HG02884 (cell line): ENCODE data around the gene EIF3I.

Source experiments
- ATAC-seq: cut with Tn5 transposase; IDR thresholded peaks from one replicate; pipeline ENCODE4 v1.9.1; 2021; ENCODE audit warnings: mild to moderate bottlenecking, moderate library complexity; ENCODE audit not compliant: unreplicated experiment

The EIF3I gene

DNA sequence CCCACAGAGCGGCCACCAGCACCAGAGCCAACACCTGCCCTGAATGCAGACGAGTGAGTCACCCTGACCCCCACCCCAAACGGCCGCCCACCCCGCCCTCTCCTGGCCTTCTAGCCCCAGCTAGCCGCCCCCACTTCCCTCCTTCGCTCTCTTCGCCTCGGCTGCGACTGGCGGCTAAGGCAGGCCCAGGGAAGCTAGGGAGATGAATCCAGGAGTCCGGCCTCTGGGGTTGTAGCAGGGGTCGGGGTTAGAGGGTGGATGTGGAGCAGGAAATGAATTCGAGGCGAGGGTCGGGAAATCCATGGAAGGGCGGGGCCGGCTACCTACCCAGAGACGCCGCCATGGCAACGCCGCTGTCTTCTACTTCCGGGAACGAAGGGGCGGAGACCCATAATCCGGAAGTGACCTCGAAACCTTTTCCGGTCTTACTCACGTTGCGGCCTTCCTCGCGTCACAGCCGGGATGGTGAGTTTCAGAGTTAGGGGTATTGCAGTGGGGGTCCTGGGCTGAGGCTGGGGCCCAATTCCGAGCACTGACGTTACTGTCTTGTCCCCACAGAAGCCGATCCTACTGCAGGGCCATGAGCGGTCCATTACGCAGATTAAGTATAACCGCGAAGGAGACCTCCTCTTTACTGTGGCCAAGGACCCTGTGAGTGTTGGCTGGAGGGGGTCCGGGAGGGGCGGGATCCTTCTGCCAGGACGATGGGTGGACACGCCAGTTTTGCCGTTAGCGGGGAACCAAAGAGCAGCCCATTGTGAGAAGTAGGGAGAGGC lies at the start of gene EIF3I, which contains the start of gene TMEM234:
EIF3I (plus strand) TSS at position 428 of the 776 bp plus-strand sequence; CDS start at position 463, 35 bp downstream.
TMEM234 (minus strand) TSS at position 374 of the 776 bp plus-strand sequence; CDS start at position 343, 31 bp downstream.
- ATAC-seq = peak; percentile 92

DNA sequence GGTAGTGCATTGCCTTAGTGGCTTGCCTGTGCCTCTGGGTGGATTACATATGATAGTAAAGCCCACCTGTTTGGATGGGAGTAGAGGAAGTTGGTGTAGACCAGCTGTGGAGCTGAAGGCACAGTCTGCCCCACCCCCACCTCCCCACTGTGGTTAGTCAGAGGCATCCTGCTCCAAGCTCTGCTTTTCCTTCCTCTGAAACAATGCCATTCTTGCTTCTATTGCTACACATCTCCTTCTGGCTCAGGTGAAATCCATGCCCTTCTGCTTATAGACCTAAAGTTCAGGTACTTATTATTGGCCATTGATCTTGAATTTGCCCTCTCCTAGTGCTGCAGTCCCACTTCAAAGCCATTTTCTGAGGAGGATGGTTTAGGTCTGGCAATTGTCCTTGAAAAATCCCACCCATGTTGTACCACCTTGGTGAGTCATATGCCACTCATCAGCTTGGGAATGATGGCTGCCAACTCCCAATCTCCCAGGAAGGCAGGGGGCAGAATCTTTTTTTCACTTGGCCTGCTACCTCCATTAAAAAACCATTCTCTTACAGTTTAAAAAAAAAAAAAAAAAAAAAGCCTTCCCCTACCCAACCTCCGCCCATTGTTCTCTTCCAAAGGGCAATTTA lies 49.5 kb upstream of the EIF3I start:
- ATAC-seq = no peak

DNA sequence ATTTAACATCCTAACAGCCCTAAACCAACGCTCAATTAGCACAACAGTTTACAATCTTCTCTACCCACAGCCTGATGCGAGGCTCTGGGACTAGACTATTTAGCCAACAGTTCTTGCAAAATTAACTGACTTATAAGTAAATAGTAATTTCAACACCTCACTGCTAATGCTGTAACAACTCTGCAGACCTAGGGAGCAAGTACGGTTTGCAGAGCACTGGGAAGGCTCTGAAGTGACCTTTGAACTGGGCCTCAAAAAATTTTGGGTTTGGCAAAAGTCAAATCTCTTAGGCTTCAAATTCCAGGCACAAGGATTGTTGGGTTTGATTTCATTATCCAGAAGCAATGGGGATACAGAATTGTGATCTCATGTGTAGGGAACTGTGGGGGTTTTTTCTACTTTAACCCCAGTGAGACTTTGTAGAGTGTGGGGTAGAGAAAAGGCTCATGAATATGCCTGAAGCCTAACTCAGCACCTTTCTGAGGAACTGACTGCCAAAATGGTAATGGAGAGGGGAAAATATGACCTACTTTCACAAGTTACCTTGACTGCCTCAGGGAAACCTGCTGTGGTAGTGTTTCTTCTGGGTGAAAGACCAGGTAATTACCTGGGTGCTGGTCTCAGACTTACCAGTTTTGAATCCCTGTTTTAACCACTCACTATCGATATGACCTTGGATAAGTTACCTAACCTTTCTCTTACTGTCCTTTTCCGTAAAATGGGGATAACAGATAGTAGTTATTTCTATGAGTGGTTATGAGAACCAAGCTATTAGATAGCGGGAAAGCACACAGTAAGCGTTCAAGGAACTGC lies 43.6 kb upstream of the EIF3I start:
- no peak for ATAC-seq

DNA sequence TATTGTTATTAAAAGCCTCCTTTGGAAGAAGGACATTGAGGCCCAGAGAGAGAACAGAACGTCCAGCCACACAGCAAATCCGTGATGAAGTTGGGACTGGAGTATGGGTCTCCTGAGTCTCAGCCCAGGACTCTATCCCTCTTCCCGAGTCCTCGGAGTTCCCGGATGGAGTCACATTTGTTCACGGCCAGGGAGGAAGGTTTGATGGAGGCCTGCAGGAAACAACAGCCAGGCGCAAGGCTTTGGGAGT lies 43.1 kb upstream of the EIF3I start:
- ATAC-seq = no peak

DNA sequence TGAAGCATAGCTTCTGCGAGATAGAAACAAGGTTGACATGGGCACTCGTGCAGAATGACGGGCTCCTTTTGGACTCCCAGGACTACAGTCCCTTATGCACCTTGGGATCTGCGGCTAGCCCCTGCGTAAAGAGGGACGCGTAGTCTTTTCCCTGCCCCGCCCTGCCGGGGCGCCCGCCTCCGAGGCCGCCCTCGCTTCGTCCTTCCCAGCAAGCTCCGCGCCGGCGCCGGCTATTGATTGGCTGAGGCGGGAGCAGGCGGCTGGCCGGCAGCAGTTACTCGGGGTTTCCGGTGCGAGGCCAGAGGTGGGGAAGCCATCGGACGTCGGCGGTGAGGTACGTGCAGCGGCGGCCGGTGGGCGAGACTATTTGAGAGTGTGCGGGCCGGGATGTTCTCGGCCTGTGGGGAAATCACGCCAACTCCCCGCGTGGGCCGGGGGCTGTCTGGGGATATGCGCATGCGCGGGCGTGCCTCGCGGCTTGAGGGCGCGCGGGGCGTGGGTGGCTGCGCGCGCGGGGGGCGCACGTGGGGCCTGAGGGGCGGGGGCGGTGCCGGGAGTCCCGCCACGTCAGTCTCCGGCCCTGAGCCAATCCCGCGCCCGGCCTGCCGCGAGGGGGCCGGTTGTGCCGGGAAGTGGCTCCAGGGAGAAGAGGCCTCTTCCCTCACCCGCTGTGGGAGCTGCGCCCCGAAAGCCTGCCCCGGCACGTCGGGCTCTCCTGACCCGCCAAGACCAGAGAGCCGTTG lies 42.6 kb upstream of the EIF3I start, which contains the start of gene TXLNA:
TXLNA (plus strand) TSS at position 233 of the 743 bp plus-strand sequence. CDS start 671 bp downstream, outside the sequence.
- peak; percentile 88 for ATAC-seq

DNA sequence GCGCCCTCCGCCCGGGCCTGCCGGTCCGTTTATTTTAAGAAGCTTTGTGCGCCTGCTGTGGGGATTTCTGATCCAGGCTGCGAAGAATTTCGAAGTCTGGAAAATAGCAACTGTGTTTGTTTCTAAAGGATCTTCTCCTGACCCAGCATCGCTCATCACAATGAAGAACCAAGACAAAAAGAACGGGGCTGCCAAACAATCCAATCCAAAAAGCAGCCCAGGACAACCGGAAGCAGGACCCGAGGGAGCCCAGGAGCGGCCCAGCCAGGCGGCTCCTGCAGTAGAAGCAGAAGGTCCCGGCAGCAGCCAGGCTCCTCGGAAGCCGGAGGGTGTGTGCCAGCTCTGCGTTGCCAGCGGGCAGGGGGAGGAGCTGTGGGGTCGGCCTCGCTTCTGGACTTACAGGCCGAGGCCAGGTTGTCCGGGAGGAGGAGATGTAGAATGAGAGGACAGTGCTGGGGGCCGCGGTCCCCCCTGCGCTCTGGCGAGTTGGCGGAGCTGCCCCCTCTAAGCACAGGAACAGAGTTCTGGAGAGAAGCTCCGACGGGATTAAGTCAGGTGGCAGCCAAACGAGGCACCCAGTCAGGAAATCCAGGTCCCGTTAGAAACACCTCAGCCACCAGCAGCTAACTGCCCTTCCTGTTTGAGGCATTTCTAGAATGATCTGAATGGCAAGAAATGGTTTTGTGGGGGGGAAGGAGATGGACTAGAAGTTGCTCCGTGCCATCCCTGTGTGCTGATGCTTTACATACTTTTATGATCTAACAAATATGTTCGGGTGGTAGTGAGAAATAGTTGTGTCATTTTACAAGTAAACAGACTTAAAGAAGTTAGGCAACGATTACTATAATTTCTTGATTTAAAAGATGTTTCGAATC lies 41.8 kb upstream of the EIF3I start:
- ATAC-seq = no peak

DNA sequence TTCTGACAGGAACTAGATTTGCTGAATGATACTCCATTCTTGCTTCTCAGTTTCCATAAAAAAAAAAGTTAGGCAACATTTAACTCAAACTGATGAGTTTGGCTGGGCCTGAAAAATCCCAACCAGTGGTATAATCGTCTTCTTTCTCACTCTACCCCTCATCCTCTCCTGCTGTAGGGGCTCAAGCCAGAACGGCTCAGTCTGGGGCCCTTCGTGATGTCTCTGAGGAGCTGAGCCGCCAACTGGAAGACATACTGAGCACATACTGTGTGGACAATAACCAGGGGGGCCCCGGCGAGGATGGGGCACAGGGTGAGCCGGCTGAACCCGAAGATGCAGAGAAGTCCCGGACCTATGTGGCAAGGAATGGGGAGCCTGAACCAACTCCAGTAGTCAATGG lies 41.1 kb upstream of the EIF3I start:
- ATAC-seq = no peak

DNA sequence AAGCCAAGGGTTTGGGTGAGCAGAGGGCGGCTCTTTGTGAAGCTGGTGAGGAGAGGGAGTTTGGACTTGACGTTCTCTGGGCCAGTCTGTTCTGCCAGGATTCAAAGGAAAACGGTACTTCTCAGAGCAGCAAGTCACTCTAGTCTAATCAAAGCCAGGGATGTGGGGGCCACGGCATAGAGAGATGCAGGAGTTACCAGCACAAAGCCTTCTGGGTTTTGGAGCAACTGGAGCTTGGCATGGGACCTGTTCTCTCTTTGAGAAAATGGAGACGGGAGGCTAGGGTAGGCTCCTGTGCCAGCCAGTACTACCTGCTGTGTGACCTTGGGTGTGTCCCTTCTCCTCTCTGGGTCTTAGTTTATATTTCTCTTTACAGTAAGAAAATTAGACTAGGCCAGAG lies 40.6 kb upstream of the EIF3I start:
- ATAC-seq = no peak

DNA sequence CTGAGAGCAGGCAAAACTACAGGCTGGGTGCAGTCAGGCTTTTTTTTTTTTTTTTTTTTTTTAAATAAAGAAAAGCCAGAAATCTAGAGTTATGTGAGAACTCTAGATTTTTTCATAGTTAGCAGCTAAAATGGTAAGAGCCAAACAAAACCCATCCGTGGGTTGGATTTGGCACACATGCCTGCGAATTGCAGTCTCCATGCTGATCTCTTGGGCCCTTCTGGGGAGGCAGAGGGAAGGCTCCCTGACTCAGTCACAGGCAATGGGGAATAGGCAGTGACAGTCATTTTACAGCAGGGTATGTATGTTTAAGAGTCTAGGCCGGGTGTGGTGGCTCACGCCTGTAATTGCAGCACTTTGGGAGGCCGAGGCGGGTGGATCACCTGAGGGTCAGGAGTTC lies 40.1 kb upstream of the EIF3I start:
- ATAC-seq = no peak

DNA sequence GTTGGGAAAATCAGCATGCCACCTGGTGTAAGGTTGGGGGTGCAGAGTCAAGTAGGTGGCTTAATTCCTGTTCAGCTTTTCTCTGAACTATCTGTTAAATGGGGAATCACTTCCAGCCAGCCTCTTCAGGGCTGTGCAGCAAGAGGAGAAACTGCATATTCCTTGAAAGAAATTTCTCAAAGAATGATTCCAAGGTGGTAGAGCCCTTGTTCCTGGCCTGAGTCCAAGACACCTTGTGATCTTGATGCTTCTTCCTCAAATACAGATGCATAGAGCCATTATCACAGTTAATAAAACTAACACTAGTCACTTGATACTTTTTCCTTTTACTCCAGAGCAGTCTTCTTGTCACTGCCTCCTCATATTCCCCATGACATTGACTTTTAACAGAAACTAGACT lies 37.6 kb upstream of the EIF3I start:
- ATAC-seq = no peak

DNA sequence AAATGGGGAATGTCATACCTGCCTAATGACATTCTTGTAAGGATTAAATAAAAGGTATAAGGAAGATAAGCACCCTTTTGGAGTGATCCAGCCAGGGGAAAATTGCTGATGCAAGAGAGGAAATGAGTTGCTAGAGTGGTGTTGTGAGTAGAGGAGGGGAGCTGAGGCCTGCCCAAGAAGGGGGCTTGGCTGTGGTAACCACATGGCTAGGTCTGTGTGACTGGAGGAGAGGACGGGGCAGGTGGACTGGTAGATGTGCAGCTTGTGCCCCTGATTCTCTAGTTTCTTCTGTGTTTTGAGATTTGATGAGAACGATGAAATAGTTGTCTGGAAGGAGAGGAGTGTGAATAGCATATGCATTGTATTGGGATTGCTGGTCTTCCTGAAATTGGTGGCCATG lies 36.1 kb upstream of the EIF3I start:
- no peak for ATAC-seq

DNA sequence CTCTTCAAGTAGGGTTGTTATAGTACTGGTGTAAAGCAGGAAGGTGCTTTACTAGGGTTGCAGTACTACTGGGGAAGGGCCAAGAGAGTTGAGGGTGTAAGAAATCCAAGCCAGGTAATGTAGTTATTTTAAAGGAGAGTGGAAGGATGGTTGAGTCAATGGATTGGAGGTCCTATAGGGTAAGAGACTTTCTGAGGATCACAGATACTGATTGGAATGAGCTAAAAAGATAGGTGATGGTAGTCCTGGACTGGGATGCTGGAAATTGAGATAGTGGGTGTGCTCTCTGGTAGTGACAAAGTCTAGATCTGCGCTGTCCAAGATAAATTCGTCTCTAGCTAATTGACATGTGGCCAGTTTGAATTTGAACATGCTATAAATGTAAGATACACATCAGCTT lies 35.7 kb upstream of the EIF3I start:
- ATAC-seq = no peak

DNA sequence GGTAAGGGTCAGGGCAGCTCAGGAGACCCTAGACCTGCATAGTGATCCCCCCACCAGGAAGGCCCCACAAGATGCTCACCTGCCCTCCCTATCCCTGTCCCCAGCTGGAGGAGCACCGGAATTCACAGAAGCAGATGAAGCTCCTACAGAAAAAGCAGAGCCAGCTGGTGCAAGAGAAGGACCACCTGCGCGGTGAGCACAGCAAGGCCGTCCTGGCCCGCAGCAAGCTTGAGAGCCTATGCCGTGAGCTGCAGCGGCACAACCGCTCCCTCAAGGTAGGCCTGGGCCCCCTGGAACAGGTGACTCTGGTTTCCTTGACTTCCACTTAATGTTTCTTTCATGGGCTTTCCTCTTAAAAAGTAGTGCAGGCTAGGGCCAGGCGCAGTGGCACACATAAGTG lies 34.4 kb upstream of the EIF3I start:
- no peak for ATAC-seq

DNA sequence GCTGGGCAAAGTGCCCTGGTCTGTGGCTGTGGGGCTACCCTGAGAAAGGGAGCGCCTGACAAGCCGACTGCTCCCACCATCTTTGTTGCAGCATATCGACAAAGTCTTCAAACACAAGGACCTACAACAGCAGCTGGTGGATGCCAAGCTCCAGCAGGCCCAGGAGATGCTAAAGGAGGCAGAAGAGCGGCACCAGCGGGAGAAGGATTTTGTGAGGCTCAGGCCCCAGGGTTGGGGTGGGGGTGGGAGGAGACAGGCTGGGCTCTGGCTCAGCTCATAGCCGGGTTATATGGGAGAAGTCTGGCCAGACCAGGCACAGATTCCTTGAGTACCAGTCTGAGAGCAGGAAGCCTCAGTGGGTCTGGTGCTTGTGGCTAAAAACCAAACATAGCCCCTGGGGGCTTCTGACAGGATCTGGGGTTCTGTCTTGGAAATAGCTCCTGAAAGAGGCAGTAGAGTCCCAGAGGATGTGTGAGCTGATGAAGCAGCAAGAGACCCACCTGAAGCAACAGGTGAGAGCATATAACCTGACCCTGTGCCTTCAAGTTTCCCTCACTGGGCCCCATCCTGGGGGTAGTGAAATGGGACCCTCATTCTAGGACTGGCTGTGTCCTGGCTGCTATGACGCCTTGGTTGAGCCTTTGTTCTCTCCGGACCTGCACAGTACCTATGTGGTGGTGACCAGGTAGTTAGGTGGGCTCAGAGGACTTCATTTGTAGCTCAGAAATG lies 29.8 kb upstream of the EIF3I start:
- no peak for ATAC-seq

DNA sequence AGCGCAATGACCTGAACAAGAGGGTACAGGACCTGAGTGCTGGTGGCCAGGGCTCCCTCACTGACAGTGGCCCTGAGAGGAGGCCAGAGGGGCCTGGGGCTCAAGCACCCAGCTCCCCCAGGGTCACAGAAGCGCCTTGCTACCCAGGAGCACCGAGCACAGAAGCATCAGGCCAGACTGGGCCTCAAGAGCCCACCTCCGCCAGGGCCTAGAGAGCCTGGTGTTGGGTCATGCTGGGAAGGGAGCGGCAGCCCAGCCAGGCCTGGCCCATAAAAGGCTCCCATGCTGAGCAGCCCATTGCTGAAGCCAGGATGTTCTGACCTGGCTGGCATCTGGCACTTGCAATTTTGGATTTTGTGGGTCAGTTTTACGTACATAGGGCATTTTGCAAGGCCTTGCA lies 27.2 kb upstream of the EIF3I start:
- no peak for ATAC-seq

DNA sequence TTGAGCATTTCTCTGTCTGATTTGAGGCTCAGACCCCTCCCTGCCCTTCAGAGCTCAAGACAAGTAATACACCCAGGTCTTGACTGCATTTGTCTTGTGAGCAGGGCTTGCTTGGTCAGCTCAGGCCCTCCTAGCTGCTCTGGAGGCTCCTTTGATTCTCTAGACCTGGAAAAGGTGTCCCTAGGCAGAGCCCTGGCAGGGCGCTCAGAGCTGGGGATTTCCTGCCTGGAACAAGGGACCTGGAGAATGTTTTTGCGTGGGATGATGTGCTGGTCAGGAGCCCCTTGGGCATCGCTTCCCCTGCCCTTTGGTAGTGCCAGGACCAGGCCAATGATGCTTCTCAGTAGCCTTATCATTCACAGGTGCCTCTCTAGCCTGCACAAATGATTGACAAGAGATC lies 26.7 kb upstream of the EIF3I start:
- ATAC-seq = no peak

DNA sequence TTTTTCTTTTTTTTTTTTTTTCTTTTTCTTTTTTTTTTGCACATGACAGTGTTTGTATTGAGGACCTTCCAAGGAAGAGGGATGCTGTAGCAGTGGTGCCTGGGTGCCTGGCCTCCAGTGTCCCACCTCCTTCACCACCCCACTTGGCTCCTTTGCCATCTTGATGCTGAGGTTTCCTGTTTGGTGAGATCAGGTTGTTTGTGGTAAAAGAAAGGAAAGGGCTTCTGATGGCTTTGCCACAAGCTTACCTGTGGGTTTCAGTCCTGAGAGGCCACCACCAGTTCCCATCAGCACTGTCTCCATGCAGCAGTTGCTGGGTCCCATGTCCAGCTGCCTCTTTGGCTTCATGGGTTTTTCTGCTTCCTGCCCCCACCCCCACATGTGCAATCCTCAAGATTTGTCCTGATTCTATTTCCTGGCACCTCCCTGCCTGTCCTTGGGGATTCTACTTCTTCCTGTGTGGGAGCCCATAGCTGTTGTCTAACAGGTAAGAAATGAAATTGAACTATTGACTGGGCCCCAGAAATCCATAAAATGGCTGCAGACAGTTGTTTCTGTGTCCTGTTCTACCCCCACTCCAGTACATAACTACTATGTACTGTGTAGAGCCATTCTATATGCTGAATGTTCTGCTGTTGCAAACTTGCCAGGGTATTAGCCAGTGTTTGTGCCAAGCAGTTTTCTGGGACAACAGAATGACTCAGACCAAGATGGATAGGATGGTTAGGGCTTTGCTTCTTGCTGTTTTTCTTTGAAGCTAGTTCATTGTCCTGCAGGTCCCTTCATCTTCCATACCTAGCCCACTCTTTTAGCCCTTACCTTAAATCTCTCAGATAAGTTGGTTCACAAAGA lies 26.0 kb upstream of the EIF3I start:
- ATAC-seq = no peak

DNA sequence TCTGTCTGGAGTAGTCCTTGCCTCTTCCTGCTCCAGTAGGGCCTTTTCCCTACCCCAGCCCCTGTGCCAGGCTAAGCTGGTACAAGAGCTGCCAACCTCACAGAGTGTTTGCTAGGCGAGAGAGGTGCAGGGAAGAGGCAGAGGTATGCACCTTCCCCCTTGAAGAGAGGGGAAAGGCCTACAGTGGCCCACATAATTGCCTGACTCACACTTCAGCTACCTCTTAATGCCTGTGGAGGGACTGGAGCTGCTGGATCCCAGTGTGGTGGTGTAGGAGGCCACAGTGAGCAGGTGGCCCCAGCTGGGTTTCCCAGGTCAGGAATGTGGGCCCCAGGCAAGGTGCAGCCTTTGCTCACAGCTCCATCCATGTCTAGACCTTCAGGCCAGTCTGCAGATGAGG lies 25.1 kb upstream of the EIF3I start:
- ATAC-seq = no peak

DNA sequence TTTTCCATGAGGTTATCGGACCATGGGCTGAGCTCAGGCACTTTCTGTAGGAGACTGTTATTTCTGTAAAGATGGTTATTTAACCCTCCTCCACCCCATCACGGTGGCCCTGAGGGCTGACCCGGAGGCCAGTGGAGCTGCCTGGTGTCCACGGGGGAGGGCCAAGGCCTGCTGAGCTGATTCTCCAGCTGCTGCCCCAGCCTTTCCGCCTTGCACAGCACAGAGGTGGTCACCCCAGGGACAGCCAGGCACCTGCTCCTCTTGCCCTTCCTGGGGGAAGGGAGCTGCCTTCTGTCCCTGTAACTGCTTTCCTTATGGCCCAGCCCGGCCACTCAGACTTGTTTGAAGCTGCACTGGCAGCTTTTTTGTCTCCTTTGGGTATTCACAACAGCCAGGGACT lies 24.4 kb upstream of the EIF3I start:
- ATAC-seq = no peak
